Vagina (tissue), 2 donors: ENCODE results near the gene TPGS2. TPM values are rescaled to one million over a fixed set of nuclear protein-coding genes. Genes with fewer than 3 reads are reported as not detected.
"Not testable (repeated sequence)": the region's sequence is repeated elsewhere in the genome, so short reads cannot be mapped to it uniquely, and the experiment has no call there.

Experiments
- DNase-seq, 2 donors: peaks; one replicate each; pipeline ENCODE4 v3.0.0-alpha.2; 2017; ENCODE audit errors: extremely low spot score in 2 of 2
- H3K27ac ChIP-seq: fragments of 200-600 bp; sonication (generic); one replicate; pipeline ENCODE4 v1.5.1; 2019
- H3K27me3 ChIP-seq: fragments of 200-600 bp; sonication (generic); one replicate; pipeline ENCODE4 v1.5.1; 2019
- H3K36me3 ChIP-seq, 2 donors: fragments of 200-600 bp; sonication (generic); one replicate each; pipeline ENCODE4 v1.5.1; 2017 to 2019
- H3K4me1 ChIP-seq: fragments of 200-600 bp; sonication (generic); one replicate; pipeline ENCODE4 v1.5.1; 2019
- H3K4me3 ChIP-seq, 2 donors: fragments of 200-600 bp; sonication (generic); 1 replicate in 1 of 2; 2 replicates in 1 of 2; pipeline ENCODE4 v1.5.1; 2016 to 2019
- H3K9me3 ChIP-seq: fragments of 200-600 bp; sonication (generic); one replicate; pipeline ENCODE4 v1.5.1; 2019
- CTCF ChIP-seq, 3 experiments: fragments of 450-650 bp in 2 of 3; fragments of 200-600 bp in 1 of 3; sonication (generic) in 1 of 3; IDR thresholded peaks; one replicate each; pipeline ENCODE4 v1.5.1; 2017 to 2019; ENCODE audit warnings: antibody characterized with exemption in 3 of 3, mild to moderate bottlenecking in 2 of 3, moderate library complexity in 2 of 3
- POLR2A ChIP-seq, 2 donors: fragments of 450-650 bp; IDR thresholded peaks; one replicate each; pipeline ENCODE4 v1.6.1; 2017; ENCODE audit warnings: antibody characterized with exemption in 2 of 2, mild to moderate bottlenecking in 2 of 2, moderate library complexity in 2 of 2
- POLR2AphosphoS5 ChIP-seq, 2 donors: sonication (generic); formaldehyde crosslinking; IDR thresholded peaks; one replicate each; pipeline ENCODE4 v1.9.0; 2017; ENCODE audit warnings: antibody characterized with exemption in 2 of 2, mild to moderate bottlenecking in 2 of 2, low read depth in 1 of 2; ENCODE audit not compliant: insufficient read depth in 1 of 2
- intact Hi-C: fragments of 100-400 bp; cut with DNase I; formaldehyde crosslinking; loops from one replicate; pipeline ENCODE4 v1.15.1; 2023
- total RNA-seq: library from RNA; depleted of rRNA; stranded (reverse); fragments of >200 nt; gene quantifications from one replicate; pipeline ENCODE4 v1.2.3, GENCODE V29; 2016

Gene TPGS2
- total RNA-seq, 1 donor from 2014 or later, result 171 TPM

- Histone ChIP-seq H3K27me3 (no peaks in the 10 kb centered on the region), H3K27ac (no peak overlapping the region), H3K4me1 (peaks cover 5% of the 10 kb centered on the region), H3K36me3 (peaks cover 0 to 13% of the 10 kb centered on the region in 2 donors), H3K4me3 (no peak overlapping the region), H3K9me3 (no peaks in the 10 kb centered on the region)
- TF ChIP-seq POLR2AphosphoS5 (IDR thresholded peaks at IDR 0.05; ENCODE audit: insufficient read depth in 1 of 2, low read depth in 1 of 2), result no peak
- DNase-seq, result no peak
- intact Hi-C loops, result no loop called here
Observed at GRCh38 chr18:36817039-36817438, 11.8 kb downstream of the TPGS2 start.

GRCh38 chr18:36816096-36816495, 12.7 kb downstream of the TPGS2 start:
- peaks cover 0 to 13% of the 10 kb centered on the region in 2 donors for H3K36me3 ChIP-seq
- DNase-seq, intact Hi-C loops: not testable (repeated sequence)

GRCh38 chr18:36814994-36815393, 13.8 kb downstream of the TPGS2 start:
- DNase-seq, result no peak
- intact Hi-C loops, result no loop called here
- no peak for TF ChIP-seq POLR2AphosphoS5 (IDR thresholded peaks at IDR 0.05; ENCODE audit: insufficient read depth in 1 of 2, low read depth in 1 of 2)
- TF ChIP-seq POLR2A (IDR thresholded peaks at IDR 0.05), result no peak
- no peak for TF ChIP-seq CTCF (IDR thresholded peaks at IDR 0.05)
- H3K27me3 ChIP-seq, result no peaks in the 10 kb centered on the region
- no peak overlapping the region for H3K27ac ChIP-seq
- no peak overlapping the region for H3K4me3 ChIP-seq
- H3K9me3 ChIP-seq, result no peaks in the 10 kb centered on the region
- H3K36me3 ChIP-seq, result peaks cover 0 to 13% of the 10 kb centered on the region in 2 donors
- peaks cover 20% of the 10 kb centered on the region for H3K4me1 ChIP-seq

More at GRCh38 chr18:36816096-36816495, 12.7 kb downstream of the TPGS2 start:
- not testable (repeated sequence) for H3K27ac ChIP-seq, H3K9me3 ChIP-seq, H3K4me3 ChIP-seq, H3K27me3 ChIP-seq
- peaks cover 15% of the 10 kb centered on the region for H3K4me1 ChIP-seq

GRCh38 chr18:36813824-36814223, 15.0 kb downstream of the TPGS2 start:
- H3K4me3 ChIP-seq, result no peak overlapping the region
- peaks cover 0 to 13% of the 10 kb centered on the region in 2 donors for H3K36me3 ChIP-seq
- H3K9me3 ChIP-seq, result no peaks in the 10 kb centered on the region
- intact Hi-C loops, result no loop called here
- H3K27ac ChIP-seq, result peak overlapping the region; percentile 15
- no peaks in the 10 kb centered on the region for H3K27me3 ChIP-seq
- no peak for TF ChIP-seq CTCF (IDR thresholded peaks at IDR 0.05)
- no peak for DNase-seq
- H3K4me1 ChIP-seq, result peaks cover 20% of the 10 kb centered on the region

- intact Hi-C loops, result no loop called here
- DNase-seq, result no peak
- Histone ChIP-seq H3K4me1 (peaks cover 20% of the 10 kb centered on the region), H3K27ac (peak overlapping the region; percentile 15), H3K27me3 (no peaks in the 10 kb centered on the region), H3K36me3 (peaks cover 0 to 8% of the 10 kb centered on the region in 2 donors), H3K4me3 (no peak overlapping the region), H3K9me3 (no peaks in the 10 kb centered on the region)
- TF ChIP-seq CTCF (IDR thresholded peaks at IDR 0.05) (no peak), POLR2A (IDR thresholded peaks at IDR 0.05) (no peak), POLR2AphosphoS5 (IDR thresholded peaks at IDR 0.05; ENCODE audit: insufficient read depth in 1 of 2, low read depth in 1 of 2) (no peak)
Observed at GRCh38 chr18:36813101-36813775, 15.6 kb downstream of the TPGS2 start.

- peaks cover 0 to 8% of the 10 kb centered on the region in 2 donors for H3K36me3 ChIP-seq
Observed at GRCh38 chr18:36812678-36813077, 16.1 kb downstream of the TPGS2 start.

More at GRCh38 chr18:36812678-36813077, 16.1 kb downstream of the TPGS2 start:
- Histone ChIP-seq H3K27me3 (no peaks in the 10 kb centered on the region), H3K9me3 (no peaks in the 10 kb centered on the region), H3K4me3 (no peak overlapping the region), H3K27ac (peak overlapping the region; percentile 56), H3K4me1 (peaks cover 20% of the 10 kb centered on the region)
- TF ChIP-seq POLR2AphosphoS5 (IDR thresholded peaks at IDR 0.05; ENCODE audit: insufficient read depth in 1 of 2, low read depth in 1 of 2) (no peak), CTCF (IDR thresholded peaks at IDR 0.05) (no peak), POLR2A (IDR thresholded peaks at IDR 0.05) (no peak)
- no peak for DNase-seq
- intact Hi-C loops, result no loop called here
